ENCODE measurements around the gene ALKAL2. TPM values are rescaled to one million over a fixed set of nuclear protein-coding genes. Genes with fewer than 3 reads are reported as not detected.

ALKAL2 gene
- total and polyA plus RNA-seq, 9 of the 15 experiments (the other 6 are each of a cell fraction or from before 2014, with no cell fraction given): not detected

DNA sequence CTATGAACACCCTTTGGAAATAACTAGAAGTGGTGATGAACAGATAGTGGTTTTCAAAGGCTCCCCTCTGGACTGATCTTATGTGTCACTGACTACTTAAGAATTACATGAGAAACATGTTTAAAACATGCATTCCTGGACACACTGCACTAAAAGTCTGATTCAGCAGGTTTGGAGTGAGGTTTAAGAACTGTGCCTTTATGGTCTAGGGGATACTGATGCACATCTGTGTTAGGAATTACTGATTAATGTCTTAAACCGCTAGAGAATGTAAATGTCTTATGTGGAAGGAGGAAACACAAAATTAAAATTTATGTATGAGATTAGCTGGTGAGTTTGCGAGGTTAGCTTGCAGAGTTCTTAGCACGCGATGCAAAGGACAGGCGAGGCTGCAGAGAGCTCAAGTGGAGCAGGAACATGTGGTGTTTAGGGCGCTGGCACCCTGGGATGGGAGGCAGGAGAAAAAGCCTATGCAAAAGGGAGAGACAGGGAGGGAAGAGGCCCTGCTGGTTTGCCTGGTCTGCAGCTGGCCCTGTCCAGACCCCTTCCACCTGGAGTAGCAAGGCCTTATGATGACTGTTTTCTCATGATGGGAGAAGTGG lies 35.8 kb downstream of the ALKAL2 start:
- ATAC-seq (no peak), FAIRE-seq (no peak)
- CTCF ChIA-PET (ENCODE audit: low intra/inter-chr PET ratio): no interaction called here
- TF ChIP-seq GTF2A2 (tag; IDR thresholded peaks at IDR 0.05) (no peak), ZNF407 (IDR thresholded peaks at IDR 0.05; ENCODE audit: low read depth) (no peak), HMGN3 (IDR thresholded peaks at IDR 0.05; ENCODE audit: borderline replicate concordance, extremely low read depth, insufficient read length, low read depth, low read length) (no peak), SIN3B (IDR thresholded peaks at IDR 0.05; ENCODE audit: low read depth) (no peak), NFE2L1 (tag; IDR thresholded peaks at IDR 0.05; ENCODE audit: borderline replicate concordance, low read depth) (no peak), CBFB (CRISPR knock-in tag; IDR thresholded peaks at IDR 0.05) (no peak)
- TF ChIP-seq, protein P1, sequence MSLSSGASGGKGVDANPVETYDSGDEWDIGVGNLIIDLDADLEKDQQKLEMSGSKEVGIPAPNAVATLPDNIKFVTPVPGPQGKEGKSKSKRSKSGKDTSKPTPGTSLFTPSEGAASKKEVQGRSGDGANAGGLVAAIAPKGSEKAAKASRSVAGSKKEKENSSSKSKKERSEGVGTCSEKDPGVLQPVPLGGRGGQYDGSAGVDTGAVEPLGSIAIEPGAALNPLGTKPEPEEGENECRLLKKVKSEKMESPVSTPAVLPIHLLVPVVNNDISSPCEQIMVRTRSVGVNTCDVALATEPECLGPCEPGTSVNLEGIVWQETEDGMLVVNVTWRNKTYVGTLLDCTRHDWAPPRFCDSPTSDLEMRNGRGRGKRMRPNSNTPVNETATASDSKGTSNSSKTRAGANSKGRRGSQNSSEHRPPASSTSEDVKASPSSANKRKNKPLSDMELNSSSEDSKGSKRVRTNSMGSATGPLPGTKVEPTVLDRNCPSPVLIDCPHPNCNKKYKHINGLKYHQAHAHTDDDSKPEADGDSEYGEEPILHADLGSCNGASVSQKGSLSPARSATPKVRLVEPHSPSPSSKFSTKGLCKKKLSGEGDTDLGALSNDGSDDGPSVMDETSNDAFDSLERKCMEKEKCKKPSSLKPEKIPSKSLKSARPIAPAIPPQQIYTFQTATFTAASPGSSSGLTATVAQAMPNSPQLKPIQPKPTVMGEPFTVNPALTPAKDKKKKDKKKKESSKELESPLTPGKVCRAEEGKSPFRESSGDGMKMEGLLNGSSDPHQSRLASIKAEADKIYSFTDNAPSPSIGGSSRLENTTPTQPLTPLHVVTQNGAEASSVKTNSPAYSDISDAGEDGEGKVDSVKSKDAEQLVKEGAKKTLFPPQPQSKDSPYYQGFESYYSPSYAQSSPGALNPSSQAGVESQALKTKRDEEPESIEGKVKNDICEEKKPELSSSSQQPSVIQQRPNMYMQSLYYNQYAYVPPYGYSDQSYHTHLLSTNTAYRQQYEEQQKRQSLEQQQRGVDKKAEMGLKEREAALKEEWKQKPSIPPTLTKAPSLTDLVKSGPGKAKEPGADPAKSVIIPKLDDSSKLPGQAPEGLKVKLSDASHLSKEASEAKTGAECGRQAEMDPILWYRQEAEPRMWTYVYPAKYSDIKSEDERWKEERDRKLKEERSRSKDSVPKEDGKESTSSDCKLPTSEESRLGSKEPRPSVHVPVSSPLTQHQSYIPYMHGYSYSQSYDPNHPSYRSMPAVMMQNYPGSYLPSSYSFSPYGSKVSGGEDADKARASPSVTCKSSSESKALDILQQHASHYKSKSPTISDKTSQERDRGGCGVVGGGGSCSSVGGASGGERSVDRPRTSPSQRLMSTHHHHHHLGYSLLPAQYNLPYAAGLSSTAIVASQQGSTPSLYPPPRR (CRISPR knock-in tag; IDR thresholded peaks at IDR 0.05; ENCODE audit: borderline replicate concordance): no peak

More for the DNA sequence above, 35.8 kb downstream of the ALKAL2 start:
- BruUV-seq (replicated peaks): no TSS peak
- Histone ChIP-seq H3K4me3 (no peak overlapping the region), H2AFZ (ENCODE audit: low read depth, low read length) (no peak overlapping the region), H3K27ac (ENCODE audit: extremely low read depth, low read depth, low read length) (no peak overlapping the region), H3K9me3 (replicated peaks; ENCODE audit: control insufficient read depth, insufficient read depth, low read depth, low read length) (no peaks in the 10 kb centered on the region), H3K36me3 (ENCODE audit: control insufficient read depth, insufficient read depth, low read length) (no peaks in the 10 kb centered on the region), H3K4me2 (ENCODE audit: insufficient read depth, low read length) (no peak overlapping the region), H3K9me1 (ENCODE audit: control insufficient read depth, insufficient read depth, low read length) (no peaks in the 10 kb centered on the region), H3K27me3 (ENCODE audit: control insufficient read depth in 2 of 2, insufficient read depth in 2 of 2, low read length in 2 of 2) (no peaks in the 10 kb centered on the region), H3K79me2 (ENCODE audit: control insufficient read depth, insufficient read depth, low read length) (no peaks in the 10 kb centered on the region), H4K20me1 (replicated peaks; ENCODE audit: control insufficient read depth, insufficient read depth, low read length) (no peaks in the 10 kb centered on the region), H3K9ac (ENCODE audit: insufficient read depth in 1 of 2, low read depth in 2 of 2, low read length in 2 of 2) (no peak overlapping the region), H3K4me1 (replicated peaks in 1 of 2; ENCODE audit: control insufficient read depth in 2 of 2, insufficient read depth in 2 of 2, low read length in 2 of 2) (no peaks in the 10 kb centered on the region)
- DNase-seq (ENCODE audit: extremely low read depth in 1 of 4, low spot score in 3 of 4): no peak
- POLR2A ChIA-PET: interaction anchor here (0.7 to 0.8 kb wide), 2 partner anchors 19 to 424 kb away, joined by 3 to 4 read pairs; no protein-coding TSS in a partner anchor
- 35% methylated on average over 6 of the region's 6 CpGs for WGBS (ENCODE audit: insufficient coverage, low coverage, missing lambda C conversion rate)
- in situ Hi-C loops (cut with MboI) (no loop called here), intact Hi-C loops (cut with micrococcal nuclease) (no loop called here)
